Mucosa of stomach (tissue), 1 donor: ENCODE data around the gene NDP.
"Not testable (repeated sequence)": the region's sequence is repeated elsewhere in the genome, so short reads cannot be mapped to it uniquely, and the experiment has no call there.

Experiments
- H3K27me3 ChIP-seq: one replicate; pipeline ENCODE4 v1.7.0; 2013; ENCODE audit warnings: mild to moderate bottlenecking, low read length; ENCODE audit not compliant: control insufficient read depth, insufficient read depth
- H3K36me3 ChIP-seq: one replicate; pipeline ENCODE4 v1.7.0; 2013; ENCODE audit warnings: low read length; ENCODE audit not compliant: control insufficient read depth, insufficient read depth
- H3K4me1 ChIP-seq: one replicate; pipeline ENCODE4 v1.7.0; 2013; ENCODE audit warnings: mild to moderate bottlenecking, low read length; ENCODE audit not compliant: control insufficient read depth, insufficient read depth
- H3K4me3 ChIP-seq: one replicate; pipeline ENCODE4 v1.7.0; 2013; ENCODE audit warnings: low read length
- H3K9ac ChIP-seq: one replicate; pipeline ENCODE4 v1.7.0; 2013; ENCODE audit warnings: mild to moderate bottlenecking, low read length, moderate library complexity
- H3K9me3 ChIP-seq: one replicate; pipeline ENCODE4 v1.7.0; 2013; ENCODE audit warnings: mild to moderate bottlenecking, low read length, moderate library complexity; ENCODE audit not compliant: control insufficient read depth
- donor health status: Pancreatic carcinoma.

NDP gene

GRCh38 chrX:43922032-43922431, 51.2 kb downstream of the NDP start:
- H3K9me3 ChIP-seq, H3K9ac ChIP-seq, H3K4me1 ChIP-seq, H3K27me3 ChIP-seq, H3K36me3 ChIP-seq, H3K4me3 ChIP-seq: not testable (repeated sequence)

- not testable (repeated sequence) for H3K4me1 ChIP-seq, H3K36me3 ChIP-seq, H3K27me3 ChIP-seq, H3K4me3 ChIP-seq, H3K9ac ChIP-seq, H3K9me3 ChIP-seq
Observed at GRCh38 chrX:43910772-43911171, 62.4 kb downstream of the NDP start.

- Histone ChIP-seq H3K36me3 (no peaks in the 10 kb centered on the region), H3K9me3 (no peaks in the 10 kb centered on the region), H3K27me3 (no peaks in the 10 kb centered on the region), H3K9ac (no peak overlapping the region), H3K4me1 (no peaks in the 10 kb centered on the region), H3K4me3 (no peak overlapping the region)
Observed at GRCh38 chrX:43910012-43910411, 63.2 kb downstream of the NDP start.

- Histone ChIP-seq H3K36me3 (no peaks in the 10 kb centered on the region), H3K4me3 (no peak overlapping the region), H3K9ac (no peak overlapping the region), H3K27me3 (no peaks in the 10 kb centered on the region), H3K9me3 (no peaks in the 10 kb centered on the region), H3K4me1 (no peaks in the 10 kb centered on the region)
Observed at GRCh38 chrX:43909141-43909540, 64.0 kb downstream of the NDP start.

GRCh38 chrX:43899878-43900815, 73.0 kb downstream of the NDP start:
- no peaks in the 10 kb centered on the region for H3K4me1 ChIP-seq
- H3K9ac ChIP-seq = no peak overlapping the region
- H3K27me3 ChIP-seq = no peaks in the 10 kb centered on the region
- no peaks in the 10 kb centered on the region for H3K9me3 ChIP-seq
- H3K36me3 ChIP-seq = no peaks in the 10 kb centered on the region
- no peak overlapping the region for H3K4me3 ChIP-seq
